ENCODE data around the gene LRP1.

Gene LRP1

DNA sequence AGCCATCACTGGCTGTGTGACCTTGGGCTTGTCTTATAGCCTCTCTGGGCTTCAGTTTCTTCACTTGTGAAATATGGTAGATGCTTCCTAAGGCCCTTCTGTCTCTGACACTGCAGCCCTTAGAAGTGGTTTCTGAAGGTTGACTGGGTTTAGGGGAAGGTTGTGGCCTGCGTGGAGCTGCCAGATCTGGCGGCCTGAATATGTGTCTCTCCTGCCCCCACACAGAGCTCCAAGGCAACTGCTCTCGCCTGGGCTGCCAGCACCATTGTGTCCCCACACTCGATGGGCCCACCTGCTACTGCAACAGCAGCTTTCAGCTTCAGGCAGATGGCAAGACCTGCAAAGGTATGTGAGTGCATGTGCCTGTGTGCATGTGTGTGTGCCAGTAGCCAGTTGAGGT, 15.2 kb downstream of the LRP1 start:
- in situ Hi-C loops (cut with MboI; ENCODE audit: low sequenced_read_pairs), result no loop called here
- Histone ChIP-seq H3K4me3 (no peak overlapping the region), H3K27me3 (ENCODE audit: low read depth) (no peaks in the 10 kb centered on the region), H3K9me3 (no peaks in the 10 kb centered on the region), H3K36me3 (replicated peaks) (peaks cover 6% of the 10 kb centered on the region), H3K4me1 (no peaks in the 10 kb centered on the region)
- no peak for DNase-seq (ENCODE audit: low spot score in 2 of 2)

DNA sequence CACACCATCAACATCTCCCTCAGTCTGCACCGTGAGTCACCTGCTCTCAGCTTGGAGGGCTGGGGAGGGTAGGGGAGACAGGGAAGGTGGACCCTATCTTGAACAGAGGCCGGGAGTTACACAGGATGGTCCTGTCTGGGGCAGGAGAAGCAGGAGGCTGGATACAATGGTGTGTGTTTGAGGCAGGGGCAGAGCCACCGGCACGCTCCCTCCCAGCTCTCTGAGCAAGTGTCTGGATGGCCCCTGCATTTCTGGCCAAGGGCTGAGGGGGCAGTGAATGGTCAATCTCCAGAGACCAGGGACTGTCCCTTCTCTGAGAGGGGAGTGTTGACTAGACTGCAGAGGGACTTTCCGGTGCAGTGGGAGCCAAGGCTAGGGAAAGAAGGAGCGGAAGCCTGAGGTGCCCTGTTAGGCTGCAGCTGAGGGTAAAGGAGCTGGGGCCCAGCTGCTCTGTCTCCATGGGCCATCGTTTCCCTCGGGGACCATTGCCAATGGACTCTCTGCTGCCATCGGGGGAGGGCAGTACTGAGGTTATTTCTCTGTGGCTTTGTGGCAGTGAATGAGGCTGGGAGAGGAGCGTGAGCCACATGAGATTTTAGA, 17.3 kb downstream of the LRP1 start:
- H3K36me3 ChIP-seq (replicated peaks), result no peaks in the 10 kb centered on the region; the same call in none of the 2 replicates
- in situ Hi-C loops (cut with MboI; ENCODE audit: low sequenced_read_pairs), result no loop called here
- H3K4me3 ChIP-seq, result no peak overlapping the region
- H3K4me1 ChIP-seq, result no peaks in the 10 kb centered on the region
- no peaks in the 10 kb centered on the region for H3K9me3 ChIP-seq
- no peak for DNase-seq (ENCODE audit: low spot score in 2 of 2)
- no peaks in the 10 kb centered on the region for H3K27me3 ChIP-seq (ENCODE audit: low read depth)

GRCh38 chr12:57146092-57146491, 17.8 kb downstream of the LRP1 start:
- in situ Hi-C loops (cut with MboI; ENCODE audit: low sequenced_read_pairs), result no loop called here
- DNase-seq (ENCODE audit: low spot score in 2 of 2), result no peak
- no peaks in the 10 kb centered on the region for H3K4me1 ChIP-seq
- no peak overlapping the region for H3K4me3 ChIP-seq
- no peaks in the 10 kb centered on the region; the same call in none of the 2 replicates for H3K36me3 ChIP-seq (replicated peaks)
- H3K27me3 ChIP-seq (ENCODE audit: low read depth), result no peaks in the 10 kb centered on the region
- H3K9me3 ChIP-seq, result no peaks in the 10 kb centered on the region

DNA sequence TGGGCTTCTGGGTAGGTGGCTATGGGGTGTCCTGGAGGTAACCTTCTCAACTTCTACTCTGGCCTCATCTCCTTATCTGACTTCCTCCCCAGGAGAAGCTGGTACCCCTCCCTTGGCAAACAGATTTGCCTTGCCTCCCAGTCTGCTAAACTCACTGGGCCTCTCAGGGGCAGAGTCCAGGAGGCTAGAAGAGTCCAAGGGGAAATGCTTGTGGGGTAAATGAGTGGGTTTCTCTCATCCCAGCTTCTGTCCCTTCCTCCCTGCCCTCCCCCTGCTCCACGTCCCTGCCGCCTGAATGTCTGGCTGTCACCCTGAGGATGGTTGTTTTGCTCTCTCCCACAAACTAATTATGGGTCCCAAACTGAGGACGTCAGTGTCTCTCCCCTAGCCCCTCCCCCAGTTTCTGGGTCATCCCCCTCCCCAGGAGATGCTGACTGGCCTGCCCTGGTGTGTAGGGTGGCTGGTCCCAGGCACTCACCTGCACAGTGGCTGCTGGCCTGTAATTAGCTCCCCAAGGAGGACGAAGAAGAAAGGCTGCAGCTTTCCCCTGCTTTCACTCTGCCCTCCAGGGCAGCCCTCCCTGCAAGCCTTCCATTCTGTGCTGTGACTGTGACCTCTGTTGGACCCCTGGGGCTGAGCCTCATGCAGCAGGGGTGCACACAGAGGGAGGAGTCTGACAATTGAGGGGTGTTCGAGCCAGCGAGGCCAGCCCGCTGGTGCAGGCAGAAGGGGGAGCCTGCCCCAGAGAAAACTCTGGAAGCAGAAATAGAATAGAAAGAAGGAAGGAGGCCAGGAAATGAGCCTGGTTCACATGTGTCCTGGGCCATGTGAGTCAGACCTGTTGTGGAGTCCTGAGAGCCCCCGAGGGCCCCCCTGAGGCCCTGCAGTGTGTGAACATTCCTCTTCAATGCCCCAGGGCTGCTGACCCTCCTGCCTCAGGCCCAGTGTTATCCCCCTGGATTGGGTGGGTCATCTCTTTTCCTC, 19.0 kb downstream of the LRP1 start, which contains the start of gene LRP1-AS:
TSS of gene LRP1-AS (minus strand) at position 659 of the 984 bp plus-strand sequence.
- in situ Hi-C loops (cut with MboI; ENCODE audit: low sequenced_read_pairs), result no loop called here
- Histone ChIP-seq H3K36me3 (replicated peaks) (no peaks in the 10 kb centered on the region; the same call in none of the 2 replicates), H3K4me3 (no peak within 1 kb of the TSS), H3K9me3 (no peaks in the 10 kb centered on the region), H3K27me3 (ENCODE audit: low read depth) (no peaks in the 10 kb centered on the region), H3K4me1 (no peaks in the 10 kb centered on the region)
- no peak for DNase-seq (ENCODE audit: low spot score in 2 of 2)

DNA sequence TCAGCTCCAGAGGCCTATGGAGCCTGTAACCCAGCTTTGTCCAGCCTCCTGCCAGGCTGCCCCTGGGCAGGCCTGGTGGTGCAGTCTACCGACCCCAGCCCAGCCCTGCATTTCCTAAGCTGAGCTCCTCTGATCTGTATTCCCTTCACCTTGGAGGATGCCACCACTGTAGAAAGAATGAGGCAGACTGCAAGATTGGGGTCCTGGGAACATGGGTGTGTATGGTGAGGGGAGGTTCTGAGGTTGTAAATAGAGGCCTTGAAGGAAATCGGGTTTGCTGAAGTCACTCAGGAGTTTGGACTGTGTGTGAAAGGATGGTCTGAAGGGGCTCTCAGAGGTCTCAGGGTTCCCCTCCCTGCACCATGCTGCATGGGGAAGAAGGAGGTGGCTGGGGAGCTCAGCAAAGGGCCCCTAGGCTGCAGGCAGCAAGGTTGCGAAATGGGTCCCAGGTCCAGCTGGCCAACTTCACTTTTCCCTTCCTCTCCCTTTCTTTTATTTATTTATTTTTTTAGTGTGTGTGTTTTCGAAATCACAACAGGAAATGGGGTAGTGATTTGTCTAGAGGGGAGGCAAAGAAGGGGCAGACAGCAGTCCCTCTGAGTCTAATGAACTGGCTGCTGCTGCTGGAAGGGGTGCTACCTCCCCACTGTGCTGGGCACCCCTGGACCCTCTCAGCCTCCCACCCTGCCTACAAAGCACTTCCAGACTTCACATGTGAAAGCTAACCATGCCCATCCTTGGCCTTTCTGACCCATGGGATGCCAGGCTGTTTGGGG, 20.4 kb downstream of the LRP1 start:
- Histone ChIP-seq H3K4me1 (no peaks in the 10 kb centered on the region), H3K36me3 (replicated peaks) (no peaks in the 10 kb centered on the region; the same call in 1 of the 2 replicates), H3K9me3 (no peaks in the 10 kb centered on the region), H3K27me3 (ENCODE audit: low read depth) (no peaks in the 10 kb centered on the region), H3K4me3 (no peak overlapping the region)
- in situ Hi-C loops (cut with MboI; ENCODE audit: low sequenced_read_pairs), result no loop called here
- DNase-seq (ENCODE audit: low spot score in 2 of 2), result no peak

- Histone ChIP-seq H3K4me1 (no peaks in the 10 kb centered on the region), H3K36me3 (replicated peaks) (no peaks in the 10 kb centered on the region; the same call in 1 of the 2 replicates), H3K9me3 (no peaks in the 10 kb centered on the region), H3K4me3 (no peak overlapping the region), H3K27me3 (ENCODE audit: low read depth) (no peaks in the 10 kb centered on the region)
- no peak for DNase-seq (ENCODE audit: low spot score in 2 of 2)
- in situ Hi-C loops (cut with MboI; ENCODE audit: low sequenced_read_pairs), result no loop called here
Measured at GRCh38 chr12:57149245-57149900, 21.1 kb downstream of the LRP1 start.

- Histone ChIP-seq H3K27me3 (ENCODE audit: low read depth) (no peaks in the 10 kb centered on the region), H3K4me1 (no peaks in the 10 kb centered on the region), H3K4me3 (no peak overlapping the region), H3K9me3 (no peaks in the 10 kb centered on the region), H3K36me3 (replicated peaks) (no peaks in the 10 kb centered on the region)
- DNase-seq (ENCODE audit: low spot score in 2 of 2), result no peak
- in situ Hi-C loops (cut with MboI; ENCODE audit: low sequenced_read_pairs), result no loop called here
Measured at GRCh38 chr12:57150400-57151000, 22.2 kb downstream of the LRP1 start.

GRCh38 chr12:57151741-57152630, 23.7 kb downstream of the LRP1 start:
- Histone ChIP-seq H3K4me3 (no peak overlapping the region), H3K36me3 (replicated peaks) (peaks cover 4% of the 10 kb centered on the region; the same call in 1 of the 2 replicates), H3K27me3 (ENCODE audit: low read depth) (no peaks in the 10 kb centered on the region), H3K4me1 (no peaks in the 10 kb centered on the region), H3K9me3 (no peaks in the 10 kb centered on the region)
- in situ Hi-C loops (cut with MboI; ENCODE audit: low sequenced_read_pairs), result no loop called here
- DNase-seq (ENCODE audit: low spot score in 2 of 2), result no peak

DNA sequence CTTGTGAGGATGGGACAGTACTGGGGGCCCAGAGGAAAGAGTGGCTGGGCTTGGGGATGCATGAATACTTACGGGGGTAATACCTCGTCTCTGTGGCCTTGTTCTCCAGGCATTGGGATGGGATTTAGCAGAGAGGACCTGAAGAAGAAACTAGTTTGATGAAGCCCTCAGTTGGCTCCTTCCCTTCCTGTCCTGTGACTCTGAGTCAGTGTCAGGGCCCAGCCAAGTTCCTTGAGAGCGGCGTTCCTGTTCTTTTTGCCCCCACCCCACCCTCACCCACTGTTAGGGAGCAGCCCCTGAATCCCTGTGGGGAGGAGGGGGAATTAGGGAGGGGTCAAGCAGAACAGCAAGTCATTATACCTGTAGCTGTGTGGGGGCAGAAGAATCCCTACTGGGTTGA, 24.4 kb downstream of the LRP1 start:
- H3K36me3 ChIP-seq (replicated peaks), result peaks cover 7% of the 10 kb centered on the region; the same call in 1 of the 2 replicates
- H3K4me1 ChIP-seq, result no peaks in the 10 kb centered on the region
- no peak for DNase-seq (ENCODE audit: low spot score in 2 of 2)
- H3K4me3 ChIP-seq, result no peak overlapping the region
- in situ Hi-C loops (cut with MboI; ENCODE audit: low sequenced_read_pairs), result no loop called here
- no peaks in the 10 kb centered on the region for H3K27me3 ChIP-seq (ENCODE audit: low read depth)
- H3K9me3 ChIP-seq, result no peaks in the 10 kb centered on the region

DNA sequence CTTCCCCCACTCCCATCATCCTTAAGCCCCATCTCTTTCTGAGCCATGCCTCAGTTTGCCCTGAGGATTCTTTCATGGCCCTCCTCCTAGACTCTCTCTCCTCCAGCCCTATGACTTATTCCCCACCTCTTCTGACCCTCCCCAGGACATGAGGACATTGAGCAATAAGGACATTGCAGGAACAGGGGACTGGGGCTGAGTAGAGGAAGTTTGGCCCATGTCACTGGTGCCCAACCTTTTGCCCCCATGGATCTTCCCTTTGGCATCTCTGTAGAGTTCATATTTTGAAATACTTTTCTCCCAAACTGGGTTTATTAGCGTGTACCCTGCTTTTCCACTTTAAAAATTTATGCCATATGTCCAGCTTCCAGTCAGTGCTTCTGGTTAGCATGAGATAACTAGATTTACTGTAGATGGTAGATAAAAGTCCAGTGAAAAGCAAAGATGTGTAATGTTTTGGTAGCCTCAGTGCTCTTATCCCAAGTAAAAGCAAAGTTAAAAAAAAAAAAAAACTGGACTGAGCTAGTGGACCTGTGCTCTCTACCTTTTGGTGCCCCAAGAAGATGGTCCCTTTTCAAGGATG, 25.2 kb downstream of the LRP1 start:
- Histone ChIP-seq H3K4me3 (no peak overlapping the region), H3K27me3 (ENCODE audit: low read depth) (no peaks in the 10 kb centered on the region), H3K4me1 (no peaks in the 10 kb centered on the region), H3K9me3 (no peaks in the 10 kb centered on the region), H3K36me3 (replicated peaks) (peaks cover 7% of the 10 kb centered on the region; the same call in 1 of the 2 replicates)
- no peak for DNase-seq (ENCODE audit: low spot score in 2 of 2)
- in situ Hi-C loops (cut with MboI; ENCODE audit: low sequenced_read_pairs), result no loop called here

- Histone ChIP-seq H3K36me3 (replicated peaks) (peaks cover 7% of the 10 kb centered on the region; the same call in 1 of the 2 replicates), H3K4me1 (no peaks in the 10 kb centered on the region), H3K27me3 (ENCODE audit: low read depth) (no peaks in the 10 kb centered on the region), H3K4me3 (no peak overlapping the region), H3K9me3 (no peaks in the 10 kb centered on the region)
- DNase-seq (ENCODE audit: low spot score in 2 of 2), result no peak
- in situ Hi-C loops (cut with MboI; ENCODE audit: low sequenced_read_pairs), result no loop called here
Measured at GRCh38 chr12:57154076-57154475, 25.8 kb downstream of the LRP1 start.

All from HAP-1 (cell line).